Measurements from ENCODE around the gene FBXO39. TPM values are rescaled to one million over a fixed set of nuclear protein-coding genes. Genes with fewer than 3 reads are reported as not detected.

The FBXO39 gene
- total RNA-seq, 1 experiment from 2014 or later = not detected

GRCh38 chr17:6749519-6749918 is 26.5 kb upstream of the FBXO39 start:
- Histone ChIP-seq H3K4me2 (ENCODE audit: low read length) (no peak overlapping the region), H3K9ac (ENCODE audit: low read length) (no peak overlapping the region), H3K4me3 (replicated peaks in 1 of 2; ENCODE audit: low read depth in 1 of 2, low read length in 2 of 2) (no peak overlapping the region), H3K9me3 (ENCODE audit: control insufficient read depth in 1 of 2, insufficient read depth in 1 of 2, low read depth in 1 of 2, low read length in 2 of 2) (no peaks in the 10 kb centered on the region), H3K4me1 (ENCODE audit: control insufficient read depth in 1 of 2, insufficient read depth in 2 of 2, low read length in 2 of 2) (no peaks in the 10 kb centered on the region), H3K36me3 (ENCODE audit: control insufficient read depth in 1 of 2, insufficient read depth in 2 of 2, low read length in 2 of 2) (no peaks in the 10 kb centered on the region), H3K79me2 (ENCODE audit: insufficient read depth, low read length) (no peaks in the 10 kb centered on the region), H3K9me2 (ENCODE audit: insufficient read depth) (no peaks in the 10 kb centered on the region), H3K27ac (ENCODE audit: low read depth, low read length) (no peak overlapping the region), H3K27me3 (ENCODE audit: insufficient read depth, low read length) (no peaks in the 10 kb centered on the region), H2AFZ (ENCODE audit: low read depth, low read length, poor library complexity, severe bottlenecking) (peak overlapping the region; percentile 7), H4K20me1 (ENCODE audit: insufficient read depth) (no peaks in the 10 kb centered on the region)
- BruUV-seq (replicated peaks) = no TSS peak
- intact Hi-C loops (cut with micrococcal nuclease) = no loop called here
- ChIA-PET CTCF (interaction anchor here (1.0 kb wide), 1 partner anchor 255 kb away, joined by 4 read pairs; no protein-coding TSS in a partner anchor), POLR2A (no interaction called here), RAD21 (ENCODE audit: low non-redundant PET in 1 of 2, low total read pairs in 2 of 2, uncharacterized antibody in 2 of 2, unreplicated experiment in 2 of 2) (interaction anchor here in 1 of 2 experiments (0.6 kb wide), 1 partner anchor 117 kb away, joined by 3 read pairs; no protein-coding TSS in a partner anchor)
- ATAC-seq = 0 out of 2 replicates have a peak, but pooled peaks have one; percentile 20
- TF ChIP-seq CTCF (IDR thresholded peaks at IDR 0.05 in 2 of 3, conservative IDR thresholded peaks at IDR 0.05 in 1 of 3; ENCODE audit: borderline replicate concordance in 1 of 3, insufficient read depth in 1 of 3, low read depth in 2 of 3, low read length in 2 of 3) = peak in 1 of 3 experiments; percentile 33; a peak in 1 of 6 replicates
- TF ChIP-seq RAD21 (IDR thresholded peaks at IDR 0.05; ENCODE audit: low read depth) = peak; percentile 45; the same call in 1 of the 2 replicates
- no peak for TF ChIP-seq MAX (IDR thresholded peaks at IDR 0.05)
- DNase-seq (ENCODE audit: low read depth, low spot score) = no peak

- Histone ChIP-seq H4K20me1 (ENCODE audit: insufficient read depth) (no peaks in the 10 kb centered on the region), H3K9me3 (ENCODE audit: control insufficient read depth in 1 of 2, insufficient read depth in 1 of 2, low read depth in 1 of 2, low read length in 2 of 2) (no peaks in the 10 kb centered on the region), H3K4me2 (ENCODE audit: low read length) (no peak overlapping the region), H3K79me2 (ENCODE audit: insufficient read depth, low read length) (no peaks in the 10 kb centered on the region), H3K27ac (ENCODE audit: low read depth, low read length) (no peak overlapping the region), H3K9ac (ENCODE audit: low read length) (no peak overlapping the region), H3K4me1 (ENCODE audit: control insufficient read depth in 1 of 2, insufficient read depth in 2 of 2, low read length in 2 of 2) (no peaks in the 10 kb centered on the region), H2AFZ (ENCODE audit: low read depth, low read length, poor library complexity, severe bottlenecking) (no peak overlapping the region), H3K4me3 (replicated peaks in 1 of 2; ENCODE audit: low read depth in 1 of 2, low read length in 2 of 2) (no peak overlapping the region), H3K36me3 (ENCODE audit: control insufficient read depth in 1 of 2, insufficient read depth in 2 of 2, low read length in 2 of 2) (no peaks in the 10 kb centered on the region), H3K9me2 (ENCODE audit: insufficient read depth) (no peaks in the 10 kb centered on the region), H3K27me3 (ENCODE audit: insufficient read depth, low read length) (no peaks in the 10 kb centered on the region)
- ChIA-PET POLR2A (no interaction called here), RAD21 (ENCODE audit: low non-redundant PET in 1 of 2, low total read pairs in 2 of 2, uncharacterized antibody in 2 of 2, unreplicated experiment in 2 of 2) (no interaction called here), CTCF (no interaction called here)
- intact Hi-C loops (cut with micrococcal nuclease) = no loop called here
- ATAC-seq (no peak), DNase-seq (ENCODE audit: low read depth, low spot score) (no peak)
- BruUV-seq (replicated peaks) = no TSS peak
- no peak for TF ChIP-seq ZFX (IDR thresholded peaks at IDR 0.05)
Measured at GRCh38 chr17:6752068-6752909, 23.7 kb upstream of the FBXO39 start.
